Measurements from ENCODE around the gene FBXO5. TPM values are rescaled to one million over a fixed set of nuclear protein-coding genes. Genes with fewer than 3 reads are reported as not detected.
A peak's percentile ranks its signal among the peaks of the same experiment; 100 is the strongest.
"Not testable (repeated sequence)": the region's sequence is repeated elsewhere in the genome, so short reads cannot be mapped to it uniquely, and the experiment has no call there.

FBXO5 gene
- polyA plus RNA-seq, 3 donors from 2014 or later: 3.4 to 10.0 (median 5.7) TPM

DNA sequence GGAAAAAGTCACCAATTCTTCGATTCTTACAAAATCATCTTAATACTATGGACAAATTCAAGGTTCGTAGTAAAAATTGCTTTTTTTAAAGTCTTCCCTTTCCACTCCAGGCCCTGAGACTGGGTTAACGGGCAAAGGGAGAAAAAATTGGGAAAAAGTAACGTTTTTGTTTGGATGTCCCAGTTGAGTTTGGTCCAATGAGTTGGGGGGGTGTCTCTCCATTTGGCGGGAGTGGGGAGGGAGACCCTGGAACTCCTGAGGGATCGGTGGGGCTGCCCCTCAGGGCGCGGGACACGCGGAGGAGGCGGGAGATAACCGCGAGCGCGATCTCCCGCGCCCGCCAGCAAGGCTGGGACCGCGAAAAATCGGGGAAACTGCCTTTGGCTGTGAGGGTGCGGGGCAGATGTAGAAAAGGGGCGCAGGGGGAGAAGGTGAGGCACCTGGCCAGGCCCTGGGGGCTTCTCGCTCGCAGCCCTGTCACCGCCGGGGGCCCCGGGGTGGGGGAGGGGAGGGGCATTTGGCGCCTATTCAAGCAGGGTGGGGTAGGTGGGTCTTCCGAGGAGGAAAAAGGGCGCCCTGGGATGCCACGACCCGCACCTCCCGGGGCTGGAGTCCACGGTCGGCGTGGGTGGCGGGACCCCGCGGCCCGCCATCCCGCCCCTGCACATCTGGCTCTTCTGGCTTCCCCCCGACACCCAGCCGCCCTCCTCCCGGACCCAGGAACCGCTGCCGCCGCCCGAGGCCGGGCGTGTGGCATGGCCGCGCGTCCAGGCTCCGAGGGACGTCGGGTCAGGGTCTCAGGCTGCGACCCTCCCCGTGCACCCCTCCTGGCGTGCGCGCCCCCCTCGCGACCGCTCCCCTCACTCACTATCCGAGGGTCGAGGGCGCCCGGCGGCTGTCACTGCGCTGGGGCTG, 595 bp downstream of the FBXO5 start:
- DNase-seq: no peak

DNA sequence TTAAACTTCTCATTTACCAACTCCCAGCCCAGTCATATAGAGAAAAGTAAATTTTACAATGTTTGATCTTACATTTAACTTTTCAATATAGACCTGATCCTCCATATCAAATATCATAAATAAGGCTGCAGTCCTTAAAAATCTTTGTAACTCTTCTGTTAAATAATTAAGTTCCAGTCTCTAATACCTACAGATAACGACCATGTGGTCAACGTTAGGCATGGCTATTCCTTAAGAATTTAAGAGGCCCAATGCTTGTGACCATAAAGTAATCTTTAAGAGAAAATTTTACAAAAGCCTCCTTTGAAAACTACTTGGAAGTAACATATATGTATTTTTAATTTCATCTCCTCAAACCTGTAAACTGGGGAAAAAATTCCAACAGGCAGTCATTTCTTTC, 1.6 kb downstream of the FBXO5 start:
- no peak for DNase-seq
- H3K27ac Mint-ChIP-seq: no peak overlapping the region
- peaks cover 35 to 50% of the 10 kb centered on the region in 2 donors for H3K4me1 Mint-ChIP-seq
- peaks cover 0 to 4% (median 0%) of the 10 kb centered on the region in 3 donors for H3K36me3 Mint-ChIP-seq
- H3K27me3 Mint-ChIP-seq (ENCODE audit: low read depth in 3 of 3): peaks cover 11 to 13% (median 12%) of the 10 kb centered on the region in 3 donors
- peak overlapping the region in 4 of 5 donors; percentile 17 to 47 (median 30) for H3K4me3 Mint-ChIP-seq
- H3K9me3 Mint-ChIP-seq: no peaks in the 10 kb centered on the region

More for the DNA sequence above, 595 bp downstream of the FBXO5 start:
- H3K4me1 Mint-ChIP-seq: peaks cover 33 to 46% of the 10 kb centered on the region in 2 donors
- H3K36me3 Mint-ChIP-seq: peaks cover 0 to 4% (median 0%) of the 10 kb centered on the region in 3 donors
- no peaks in the 10 kb centered on the region for H3K9me3 Mint-ChIP-seq
- peak overlapping the region; percentile 96 to 99 (median 99) for H3K4me3 Mint-ChIP-seq
- peaks cover 11 to 13% (median 12%) of the 10 kb centered on the region in 3 donors for H3K27me3 Mint-ChIP-seq (ENCODE audit: low read depth in 3 of 3)
- no peak overlapping the region for H3K27ac Mint-ChIP-seq

DNA sequence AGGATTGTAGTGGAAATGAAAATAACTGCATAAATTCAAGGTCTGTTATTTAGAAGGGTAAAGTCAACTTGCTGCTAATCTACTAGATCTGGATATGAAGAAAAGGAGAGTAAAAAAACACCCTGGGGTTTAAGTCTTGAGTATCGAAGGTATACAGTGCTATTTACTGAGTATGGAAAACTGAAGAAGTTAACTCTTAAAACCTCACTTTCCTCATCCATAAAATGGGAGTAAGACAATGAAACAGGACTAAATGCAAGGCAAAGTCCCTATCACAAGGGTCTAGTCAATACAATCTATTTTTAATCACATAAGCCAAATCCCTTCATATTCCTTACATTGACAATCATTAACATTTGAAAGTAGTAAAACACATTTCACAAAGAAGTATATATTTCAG, 2.2 kb downstream of the FBXO5 start:
- H3K9me3 Mint-ChIP-seq: no peaks in the 10 kb centered on the region
- H3K4me3 Mint-ChIP-seq: peak overlapping the region in 4 of 5 donors; percentile 17 to 47 (median 30)
- peaks cover 0 to 4% (median 0%) of the 10 kb centered on the region in 3 donors for H3K36me3 Mint-ChIP-seq
- H3K27ac Mint-ChIP-seq: peak overlapping the region in 1 of 6 donors; percentile 8
- peaks cover 11 to 13% (median 12%) of the 10 kb centered on the region in 3 donors for H3K27me3 Mint-ChIP-seq (ENCODE audit: low read depth in 3 of 3)
- H3K4me1 Mint-ChIP-seq: peaks cover 38 to 55% of the 10 kb centered on the region in 2 donors
- no peak for DNase-seq

DNA sequence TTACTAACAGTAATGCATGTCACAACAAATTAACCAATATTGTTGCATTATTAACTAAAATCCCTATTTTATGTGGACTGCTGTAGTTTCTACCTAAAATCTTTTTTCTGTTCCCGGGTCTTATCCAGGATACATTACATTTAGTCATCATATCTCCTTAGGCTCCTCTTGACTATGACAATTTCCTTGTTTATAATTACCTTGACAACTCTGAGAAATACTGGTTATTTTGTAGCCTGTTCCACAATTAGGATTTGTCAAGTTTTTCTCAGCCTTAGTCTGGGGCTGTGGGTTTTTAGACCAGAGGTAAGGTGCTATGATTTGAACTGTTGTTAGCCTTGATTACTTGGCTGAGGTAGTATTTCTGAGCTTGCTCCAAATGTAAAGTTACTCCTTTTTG, 3.7 kb downstream of the FBXO5 start:
- H3K4me1 Mint-ChIP-seq: peaks cover 36 to 58% of the 10 kb centered on the region in 2 donors
- H3K27me3 Mint-ChIP-seq (ENCODE audit: low read depth in 3 of 3): peaks cover 11 to 13% (median 12%) of the 10 kb centered on the region in 3 donors
- no peak overlapping the region for H3K27ac Mint-ChIP-seq
- DNase-seq: no peak
- no peaks in the 10 kb centered on the region for H3K9me3 Mint-ChIP-seq
- no peak overlapping the region for H3K4me3 Mint-ChIP-seq
- peaks cover 5 to 8% (median 6%) of the 10 kb centered on the region in 3 donors for H3K36me3 Mint-ChIP-seq

DNA sequence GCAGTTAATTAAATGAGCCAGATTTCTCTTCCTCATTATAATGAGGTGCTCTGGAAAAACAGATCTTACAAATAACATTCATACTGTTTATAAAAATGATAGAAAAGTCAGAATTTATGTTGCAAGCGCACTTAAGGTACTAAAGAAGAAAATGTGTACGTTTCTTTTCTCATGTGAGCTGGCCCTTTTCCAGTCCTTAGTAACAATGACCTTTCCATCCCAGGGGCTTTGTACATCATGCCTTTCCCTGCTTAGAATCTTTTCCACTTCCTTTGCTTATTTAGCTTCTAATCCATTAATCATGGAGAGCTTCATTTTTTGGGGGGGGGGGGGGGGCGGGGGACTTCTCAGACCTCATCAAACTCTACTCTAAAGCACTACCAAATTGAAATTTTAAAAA, 4.8 kb downstream of the FBXO5 start:
- H3K4me1 Mint-ChIP-seq: peaks cover 36 to 64% of the 10 kb centered on the region in 2 donors
- H3K36me3 Mint-ChIP-seq: peaks cover 9 to 11% (median 9%) of the 10 kb centered on the region in 3 donors
- peaks cover under 1 to 2% (median 2%) of the 10 kb centered on the region in 3 donors for H3K27me3 Mint-ChIP-seq (ENCODE audit: low read depth in 3 of 3)
- DNase-seq: no peak
- H3K4me3 Mint-ChIP-seq: no peak overlapping the region
- no peaks in the 10 kb centered on the region for H3K9me3 Mint-ChIP-seq
- H3K27ac Mint-ChIP-seq: no peak overlapping the region

DNA sequence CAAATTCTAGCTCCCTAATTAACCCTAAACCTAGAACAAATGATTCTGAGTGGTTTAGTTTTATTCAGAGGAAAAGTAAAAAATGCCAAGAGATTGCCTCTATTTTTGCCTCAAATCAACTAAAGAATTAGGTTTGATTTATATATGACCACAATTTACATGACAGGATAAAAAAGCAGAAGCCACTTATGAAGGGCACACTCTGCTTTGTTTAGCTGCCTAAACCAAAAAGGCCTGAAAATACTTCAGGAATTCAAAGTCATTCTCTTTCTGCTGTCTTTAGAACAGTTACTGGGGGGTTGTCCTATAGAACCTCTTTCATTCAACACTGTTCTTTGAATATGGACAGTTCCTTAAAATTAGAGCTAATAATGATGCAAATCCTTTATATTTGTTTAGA, 5.3 kb downstream of the FBXO5 start:
- no peak overlapping the region for H3K4me3 Mint-ChIP-seq
- H3K4me1 Mint-ChIP-seq: peaks cover 36 to 66% of the 10 kb centered on the region in 2 donors
- no peaks in the 10 kb centered on the region for H3K27me3 Mint-ChIP-seq (ENCODE audit: low read depth in 3 of 3)
- peaks cover 12 to 15% (median 13%) of the 10 kb centered on the region in 3 donors for H3K36me3 Mint-ChIP-seq
- no peaks in the 10 kb centered on the region for H3K9me3 Mint-ChIP-seq
- DNase-seq: no peak
- H3K27ac Mint-ChIP-seq: no peak overlapping the region

DNA sequence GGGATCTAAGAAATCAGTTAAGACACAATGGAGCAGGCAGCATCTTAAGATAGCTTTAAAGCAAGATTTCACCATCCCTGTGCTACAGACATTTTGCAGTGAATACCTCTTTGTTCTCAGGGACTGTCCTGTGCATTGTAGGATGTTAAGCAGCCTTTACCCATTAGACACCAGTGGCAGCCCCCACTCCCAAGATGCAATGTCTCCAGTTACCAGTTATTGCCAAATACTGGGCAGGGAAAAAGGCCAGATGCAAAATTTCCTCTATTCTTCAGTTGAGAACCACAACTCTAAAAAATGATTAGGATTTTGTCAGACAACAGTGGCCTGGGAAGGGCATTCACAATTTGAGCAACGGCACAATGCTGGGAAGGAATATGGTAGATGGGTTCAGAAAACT, 6.1 kb downstream of the FBXO5 start:
- Mint-ChIP-seq H3K4me1 (peaks cover 32 to 66% of the 10 kb centered on the region in 2 donors), H3K4me3 (no peak overlapping the region), H3K36me3 (peaks cover 13 to 17% (median 15%) of the 10 kb centered on the region in 3 donors), H3K27me3 (ENCODE audit: low read depth in 3 of 3) (no peaks in the 10 kb centered on the region), H3K27ac (no peak overlapping the region), H3K9me3 (no peaks in the 10 kb centered on the region)
- DNase-seq: no peak

DNA sequence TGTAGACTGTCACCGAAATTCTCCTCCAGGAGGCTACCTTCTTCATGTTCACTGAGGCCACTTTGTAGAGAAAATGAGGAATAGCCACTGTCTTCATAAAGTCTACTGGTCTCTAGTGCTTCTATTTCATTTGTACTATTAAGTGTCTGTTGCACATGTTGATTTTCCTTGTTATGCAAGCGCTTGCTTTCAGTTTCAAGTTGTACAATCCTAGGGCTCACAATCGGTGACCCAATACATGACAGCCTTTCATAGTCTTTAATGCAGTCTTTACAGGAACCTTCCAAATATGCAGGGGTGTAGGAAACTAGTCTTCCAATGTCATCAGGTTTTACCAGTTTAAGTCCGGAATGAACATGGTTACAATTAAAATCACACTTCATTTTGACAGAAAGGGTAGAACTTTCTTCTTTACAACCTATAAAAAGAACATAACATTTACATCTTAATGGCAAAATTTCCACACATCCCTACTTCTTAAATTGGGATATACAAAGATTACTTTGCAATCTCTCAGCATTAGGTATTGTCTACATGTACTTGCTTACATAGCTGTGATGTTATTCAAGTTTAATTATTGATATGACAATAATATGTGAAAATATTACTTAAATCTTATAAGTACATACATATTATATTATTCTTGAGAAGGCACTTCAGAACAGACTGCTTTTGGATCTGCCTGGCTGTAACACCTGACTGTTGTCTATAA, 7.5 kb downstream of the FBXO5 start:
- no peaks in the 10 kb centered on the region for H3K9me3 Mint-ChIP-seq
- no peaks in the 10 kb centered on the region for H3K27me3 Mint-ChIP-seq (ENCODE audit: low read depth in 3 of 3)
- peak in 2 of 3 donors; percentile 12 to 14 for DNase-seq
- peak overlapping the region; percentile 5 to 67 (median 11) for H3K4me3 Mint-ChIP-seq
- peaks cover 23 to 28% (median 28%) of the 10 kb centered on the region in 3 donors for H3K36me3 Mint-ChIP-seq
- peaks cover 25 to 56% of the 10 kb centered on the region in 2 donors for H3K4me1 Mint-ChIP-seq
- peak overlapping the region; percentile 17 to 77 (median 58) for H3K27ac Mint-ChIP-seq

DNA sequence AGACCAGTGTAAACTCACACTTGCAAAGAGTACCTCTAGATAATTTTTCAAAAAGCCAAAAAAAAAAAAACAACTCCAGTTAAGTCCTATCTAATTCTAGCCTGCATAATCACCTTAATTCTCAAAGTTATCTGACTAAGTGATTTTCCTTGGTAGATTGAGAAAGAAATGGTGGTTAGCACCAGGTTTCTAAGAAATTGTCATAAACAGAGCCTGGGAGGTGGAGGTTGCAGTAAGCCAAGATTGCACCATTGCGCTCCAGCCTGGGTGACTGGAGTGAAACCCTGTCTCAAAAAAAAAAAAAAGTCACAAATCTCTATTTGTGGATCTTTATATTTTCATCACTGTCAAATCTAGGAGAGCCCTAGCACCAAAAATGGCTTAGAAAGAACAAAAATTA, 8.9 kb downstream of the FBXO5 start:
- H3K9me3 Mint-ChIP-seq: peaks cover 4 to 8% (median 5%) of the 10 kb centered on the region in 6 donors
- peaks cover 22 to 43% of the 10 kb centered on the region in 2 donors for H3K4me1 Mint-ChIP-seq
- no peak overlapping the region for H3K27ac Mint-ChIP-seq
- H3K4me3 Mint-ChIP-seq: peak overlapping the region in 1 of 5 donors; percentile 18
- no peak for DNase-seq
- peaks cover 36 to 42% (median 39%) of the 10 kb centered on the region in 3 donors for H3K36me3 Mint-ChIP-seq
- no peaks in the 10 kb centered on the region for H3K27me3 Mint-ChIP-seq (ENCODE audit: low read depth in 3 of 3)

DNA sequence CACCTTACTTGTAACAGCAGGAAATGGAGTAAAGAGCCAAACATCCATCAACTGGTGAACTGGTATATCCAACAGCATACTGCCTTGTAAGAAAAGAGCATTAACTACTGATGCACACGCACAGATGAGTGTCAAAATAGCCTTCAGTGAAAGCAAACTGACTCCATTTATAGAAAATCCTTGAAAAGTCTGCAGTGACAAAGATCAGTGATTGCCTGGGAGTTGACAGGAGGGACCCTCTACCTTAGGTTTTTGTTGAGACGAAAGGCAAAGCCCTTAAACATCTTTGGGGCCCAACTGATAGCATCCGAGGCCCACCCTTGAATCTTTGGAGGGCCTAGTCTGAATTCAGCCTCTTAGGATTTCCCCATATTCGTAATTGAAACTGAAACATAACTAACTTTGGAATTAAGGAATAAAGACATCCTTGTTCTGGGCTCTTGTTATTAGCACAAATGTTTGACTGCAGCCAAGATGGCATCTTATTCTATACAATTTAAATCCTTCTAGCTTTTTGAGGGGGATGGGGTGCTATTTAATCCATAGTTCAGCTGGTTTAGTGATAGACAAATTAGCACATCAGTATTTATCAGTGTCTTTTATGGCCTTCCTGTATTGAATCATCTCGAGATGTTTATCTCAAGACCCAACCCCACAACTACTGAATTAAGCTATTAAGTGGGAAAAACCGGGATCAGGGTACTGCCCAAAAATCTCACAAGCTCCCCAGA, 13.0 kb downstream of the FBXO5 start:
- Mint-ChIP-seq H3K9me3 (peaks cover 11 to 33% (median 28%) of the 10 kb centered on the region in 6 donors), H3K4me1 (peaks cover 8 to 20% of the 10 kb centered on the region in 2 donors), H3K27me3 (ENCODE audit: low read depth in 3 of 3) (peaks cover 0 to 5% (median 0%) of the 10 kb centered on the region in 3 donors), H3K36me3 (peaks cover 38 to 47% (median 47%) of the 10 kb centered on the region in 3 donors), H3K27ac (no peak overlapping the region), H3K4me3 (no peak overlapping the region)
- no peak for DNase-seq

DNA sequence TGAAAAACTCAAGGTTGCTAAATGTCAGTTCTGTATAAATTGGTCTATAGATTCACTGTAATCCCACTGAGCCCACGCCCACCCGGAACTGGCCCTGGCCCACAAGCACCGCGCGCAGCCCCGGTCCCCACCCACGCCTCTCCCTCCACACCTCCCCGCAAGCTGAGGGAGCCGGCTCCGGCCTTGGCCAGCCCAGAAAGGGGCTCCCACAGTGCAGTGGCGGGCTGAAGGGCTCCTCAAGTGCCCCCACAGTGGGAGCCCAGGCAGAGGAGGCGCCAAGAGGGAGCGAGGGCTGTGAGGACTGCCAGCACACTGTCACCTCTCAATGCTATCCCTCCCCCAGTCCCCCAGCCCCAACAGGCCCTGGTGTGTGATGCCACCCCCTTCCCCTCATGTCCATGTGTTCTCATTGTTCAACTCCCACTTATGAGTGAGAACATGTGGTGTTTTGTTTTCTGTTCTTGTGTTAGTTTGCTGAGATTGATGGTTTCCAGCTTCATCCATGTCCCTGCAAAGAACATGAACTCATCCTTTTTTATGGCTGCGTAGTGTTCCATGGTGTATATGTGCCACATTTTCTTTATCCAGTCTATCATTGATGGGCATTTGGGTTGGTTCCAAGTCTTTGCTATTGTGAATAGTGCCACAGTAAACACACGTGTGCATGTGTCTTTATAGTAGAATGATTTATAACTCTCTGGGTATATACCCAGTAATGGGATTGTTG, 16.5 kb downstream of the FBXO5 start:
- not testable (repeated sequence) for H3K4me1 Mint-ChIP-seq; H3K4me3 Mint-ChIP-seq; H3K27me3 Mint-ChIP-seq (ENCODE audit: low read depth in 3 of 3); DNase-seq; H3K27ac Mint-ChIP-seq
- Mint-ChIP-seq H3K36me3 (peaks cover 27 to 33% (median 32%) of the 10 kb centered on the region in 3 donors), H3K9me3 (peaks cover 15 to 33% (median 28%) of the 10 kb centered on the region in 6 donors)

DNA sequence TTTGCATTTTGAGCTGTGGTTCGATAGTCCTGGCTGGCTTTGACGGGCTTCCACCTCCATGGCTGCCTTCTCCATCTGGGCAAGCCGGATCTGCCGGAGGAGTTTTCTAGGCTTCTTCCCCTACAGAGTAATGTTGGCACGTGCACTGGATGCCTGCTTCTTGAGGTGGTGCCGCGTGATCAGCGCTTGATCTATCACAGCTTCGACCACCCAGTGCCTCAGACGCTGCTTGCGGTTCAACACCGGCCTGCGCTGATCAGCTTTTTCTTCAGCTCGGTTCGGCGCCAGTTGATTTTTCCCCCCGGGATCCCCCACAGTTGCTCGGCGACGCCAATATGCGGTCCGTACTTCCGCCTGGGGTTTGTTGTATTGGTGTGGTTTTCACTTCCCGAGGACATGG, 23.5 kb downstream of the FBXO5 start:
- no peaks in the 10 kb centered on the region for H3K36me3 Mint-ChIP-seq
- no peak for DNase-seq
- H3K4me1 Mint-ChIP-seq: no peaks in the 10 kb centered on the region
- no peak overlapping the region for H3K27ac Mint-ChIP-seq
- H3K4me3 Mint-ChIP-seq: no peak overlapping the region
- H3K27me3 Mint-ChIP-seq (ENCODE audit: low read depth in 3 of 3): peaks cover 2 to 13% (median 5%) of the 10 kb centered on the region in 3 donors
- H3K9me3 Mint-ChIP-seq: peaks cover 0 to 3% (median 0%) of the 10 kb centered on the region in 6 donors

DNA sequence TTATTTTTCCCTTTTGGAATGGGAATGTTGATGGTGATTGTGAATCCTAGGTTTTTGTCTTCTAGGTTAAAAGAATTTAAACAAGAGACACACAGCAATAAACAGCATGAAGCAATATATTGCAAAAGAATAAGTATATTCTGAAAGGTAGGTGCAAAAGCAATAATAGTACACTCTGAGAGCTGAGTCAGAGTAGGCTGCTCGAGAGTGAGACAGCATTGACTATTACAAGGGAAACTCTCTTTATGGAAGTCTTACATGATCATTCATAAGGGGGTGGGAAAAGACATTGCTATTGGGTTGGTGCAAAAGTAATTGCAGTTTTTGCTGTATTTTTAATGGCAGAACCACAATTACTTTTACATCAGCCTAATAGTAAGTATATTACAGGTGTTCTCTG, 25.0 kb downstream of the FBXO5 start:
- Mint-ChIP-seq H3K4me1 (no peaks in the 10 kb centered on the region), H3K36me3 (no peaks in the 10 kb centered on the region), H3K4me3 (no peak overlapping the region), H3K9me3 (no peaks in the 10 kb centered on the region), H3K27me3 (ENCODE audit: low read depth in 3 of 3) (peaks cover 0 to 11% (median 5%) of the 10 kb centered on the region in 3 donors), H3K27ac (no peak overlapping the region)
- no peak for DNase-seq
